ENCODE measurements around the gene FCAMR. TPM values are rescaled to one million over a fixed set of nuclear protein-coding genes. Genes with fewer than 3 reads are reported as not detected.

FCAMR gene
- total RNA-seq, 1 experiment from 2014 or later = not detected

DNA sequence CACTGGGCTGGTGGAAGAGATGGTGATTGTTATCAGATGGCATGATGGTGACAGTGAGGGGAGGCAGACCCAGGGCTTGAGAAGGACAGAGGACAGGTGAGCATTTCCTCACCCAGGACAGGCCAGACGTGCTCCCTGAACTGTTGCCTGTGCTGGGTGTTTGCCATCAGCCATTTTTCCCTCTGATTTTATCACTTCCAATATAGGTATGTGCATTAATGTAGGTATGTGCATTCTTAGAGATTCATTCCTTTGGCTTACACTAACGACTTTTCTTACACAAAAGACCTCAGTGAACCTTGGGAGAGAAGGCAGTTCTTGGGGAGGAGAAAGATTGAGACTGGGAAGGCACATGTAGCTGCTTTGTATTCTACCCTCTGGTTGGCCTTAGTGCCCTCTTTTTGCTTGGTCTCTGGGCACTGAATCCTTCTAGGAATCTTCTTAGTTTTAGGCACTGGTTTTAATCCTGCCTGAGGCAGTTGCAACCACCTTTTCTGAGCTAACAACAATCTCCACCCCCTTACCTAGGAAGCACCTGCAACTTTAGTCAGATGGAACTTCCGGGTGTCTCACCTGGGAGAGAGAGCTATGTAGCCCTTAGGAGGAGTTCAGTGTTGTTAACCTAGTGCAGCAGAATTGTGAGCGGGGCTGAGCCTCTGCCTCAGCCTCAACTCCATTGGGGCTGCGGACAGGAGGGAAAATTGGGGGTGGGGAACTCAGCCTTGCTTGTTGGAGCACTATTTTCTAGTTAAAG lies 31.4 kb upstream of the FCAMR start:
- TF ChIP-seq, protein P1, sequence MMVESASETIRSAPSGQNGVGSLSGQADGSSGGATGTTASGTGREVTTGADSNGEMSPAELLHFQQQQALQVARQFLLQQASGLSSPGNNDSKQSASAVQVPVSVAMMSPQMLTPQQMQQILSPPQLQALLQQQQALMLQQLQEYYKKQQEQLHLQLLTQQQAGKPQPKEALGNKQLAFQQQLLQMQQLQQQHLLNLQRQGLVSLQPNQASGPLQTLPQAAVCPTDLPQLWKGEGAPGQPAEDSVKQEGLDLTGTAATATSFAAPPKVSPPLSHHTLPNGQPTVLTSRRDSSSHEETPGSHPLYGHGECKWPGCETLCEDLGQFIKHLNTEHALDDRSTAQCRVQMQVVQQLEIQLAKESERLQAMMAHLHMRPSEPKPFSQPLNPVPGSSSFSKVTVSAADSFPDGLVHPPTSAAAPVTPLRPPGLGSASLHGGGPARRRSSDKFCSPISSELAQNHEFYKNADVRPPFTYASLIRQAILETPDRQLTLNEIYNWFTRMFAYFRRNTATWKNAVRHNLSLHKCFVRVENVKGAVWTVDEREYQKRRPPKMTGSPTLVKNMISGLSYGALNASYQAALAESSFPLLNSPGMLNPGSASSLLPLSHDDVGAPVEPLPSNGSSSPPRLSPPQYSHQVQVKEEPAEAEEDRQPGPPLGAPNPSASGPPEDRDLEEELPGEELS (CRISPR knock-in tag; IDR thresholded peaks at IDR 0.05) = no peak
- TF ChIP-seq MXD4 (CRISPR knock-in tag; IDR thresholded peaks at IDR 0.05; ENCODE audit: borderline replicate concordance) (no peak), NFYB (CRISPR knock-in tag; conservative IDR thresholded peaks at IDR 0.05; ENCODE audit: low read depth) (no peak), EMX1 (CRISPR knock-in tag; IDR thresholded peaks at IDR 0.05) (no peak)
- TF ChIP-seq, protein P2, sequence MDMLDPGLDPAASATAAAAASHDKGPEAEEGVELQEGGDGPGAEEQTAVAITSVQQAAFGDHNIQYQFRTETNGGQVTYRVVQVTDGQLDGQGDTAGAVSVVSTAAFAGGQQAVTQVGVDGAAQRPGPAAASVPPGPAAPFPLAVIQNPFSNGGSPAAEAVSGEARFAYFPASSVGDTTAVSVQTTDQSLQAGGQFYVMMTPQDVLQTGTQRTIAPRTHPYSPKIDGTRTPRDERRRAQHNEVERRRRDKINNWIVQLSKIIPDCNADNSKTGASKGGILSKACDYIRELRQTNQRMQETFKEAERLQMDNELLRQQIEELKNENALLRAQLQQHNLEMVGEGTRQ (CRISPR knock-in tag; IDR thresholded peaks at IDR 0.05) = no peak
- TF ChIP-seq, protein P3, sequence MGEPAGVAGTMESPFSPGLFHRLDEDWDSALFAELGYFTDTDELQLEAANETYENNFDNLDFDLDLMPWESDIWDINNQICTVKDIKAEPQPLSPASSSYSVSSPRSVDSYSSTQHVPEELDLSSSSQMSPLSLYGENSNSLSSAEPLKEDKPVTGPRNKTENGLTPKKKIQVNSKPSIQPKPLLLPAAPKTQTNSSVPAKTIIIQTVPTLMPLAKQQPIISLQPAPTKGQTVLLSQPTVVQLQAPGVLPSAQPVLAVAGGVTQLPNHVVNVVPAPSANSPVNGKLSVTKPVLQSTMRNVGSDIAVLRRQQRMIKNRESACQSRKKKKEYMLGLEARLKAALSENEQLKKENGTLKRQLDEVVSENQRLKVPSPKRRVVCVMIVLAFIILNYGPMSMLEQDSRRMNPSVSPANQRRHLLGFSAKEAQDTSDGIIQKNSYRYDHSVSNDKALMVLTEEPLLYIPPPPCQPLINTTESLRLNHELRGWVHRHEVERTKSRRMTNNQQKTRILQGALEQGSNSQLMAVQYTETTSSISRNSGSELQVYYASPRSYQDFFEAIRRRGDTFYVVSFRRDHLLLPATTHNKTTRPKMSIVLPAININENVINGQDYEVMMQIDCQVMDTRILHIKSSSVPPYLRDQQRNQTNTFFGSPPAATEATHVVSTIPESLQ (CRISPR knock-in tag; IDR thresholded peaks at IDR 0.05) = no peak
- TF ChIP-seq, protein P4, sequence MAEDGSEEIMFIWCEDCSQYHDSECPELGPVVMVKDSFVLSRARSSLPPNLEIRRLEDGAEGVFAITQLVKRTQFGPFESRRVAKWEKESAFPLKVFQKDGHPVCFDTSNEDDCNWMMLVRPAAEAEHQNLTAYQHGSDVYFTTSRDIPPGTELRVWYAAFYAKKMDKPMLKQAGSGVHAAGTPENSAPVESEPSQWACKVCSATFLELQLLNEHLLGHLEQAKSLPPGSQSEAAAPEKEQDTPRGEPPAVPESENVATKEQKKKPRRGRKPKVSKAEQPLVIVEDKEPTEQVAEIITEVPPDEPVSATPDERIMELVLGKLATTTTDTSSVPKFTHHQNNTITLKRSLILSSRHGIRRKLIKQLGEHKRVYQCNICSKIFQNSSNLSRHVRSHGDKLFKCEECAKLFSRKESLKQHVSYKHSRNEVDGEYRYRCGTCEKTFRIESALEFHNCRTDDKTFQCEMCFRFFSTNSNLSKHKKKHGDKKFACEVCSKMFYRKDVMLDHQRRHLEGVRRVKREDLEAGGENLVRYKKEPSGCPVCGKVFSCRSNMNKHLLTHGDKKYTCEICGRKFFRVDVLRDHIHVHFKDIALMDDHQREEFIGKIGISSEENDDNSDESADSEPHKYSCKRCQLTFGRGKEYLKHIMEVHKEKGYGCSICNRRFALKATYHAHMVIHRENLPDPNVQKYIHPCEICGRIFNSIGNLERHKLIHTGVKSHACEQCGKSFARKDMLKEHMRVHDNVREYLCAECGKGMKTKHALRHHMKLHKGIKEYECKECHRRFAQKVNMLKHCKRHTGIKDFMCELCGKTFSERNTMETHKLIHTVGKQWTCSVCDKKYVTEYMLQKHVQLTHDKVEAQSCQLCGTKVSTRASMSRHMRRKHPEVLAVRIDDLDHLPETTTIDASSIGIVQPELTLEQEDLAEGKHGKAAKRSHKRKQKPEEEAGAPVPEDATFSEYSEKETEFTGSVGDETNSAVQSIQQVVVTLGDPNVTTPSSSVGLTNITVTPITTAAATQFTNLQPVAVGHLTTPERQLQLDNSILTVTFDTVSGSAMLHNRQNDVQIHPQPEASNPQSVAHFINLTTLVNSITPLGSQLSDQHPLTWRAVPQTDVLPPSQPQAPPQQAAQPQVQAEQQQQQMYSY (CRISPR knock-in tag; IDR thresholded peaks at IDR 0.05) = no peak
- TF ChIP-seq, protein P5, sequence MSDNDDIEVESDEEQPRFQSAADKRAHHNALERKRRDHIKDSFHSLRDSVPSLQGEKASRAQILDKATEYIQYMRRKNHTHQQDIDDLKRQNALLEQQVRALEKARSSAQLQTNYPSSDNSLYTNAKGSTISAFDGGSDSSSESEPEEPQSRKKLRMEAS (CRISPR knock-in tag; IDR thresholded peaks at IDR 0.05) = no peak
- H3K4me3 Mint-ChIP-seq = no peak overlapping the region
- no peak for DNase-seq (ENCODE audit: low spot score)
- peaks cover 2% of the 10 kb centered on the region; the same call in 1 of the 2 replicates for H3K27me3 Mint-ChIP-seq (ENCODE audit: low read depth)
- no peak overlapping the region for H3K27ac Mint-ChIP-seq
- H3K4me1 Mint-ChIP-seq = peaks cover 18% of the 10 kb centered on the region
- H3K36me3 Mint-ChIP-seq = no peaks in the 10 kb centered on the region
- no peaks in the 10 kb centered on the region for H3K9me3 Mint-ChIP-seq
- no peak for ATAC-seq
- CTCF ChIA-PET = no interaction called here
- POLR2A ChIA-PET = no interaction called here

DNA sequence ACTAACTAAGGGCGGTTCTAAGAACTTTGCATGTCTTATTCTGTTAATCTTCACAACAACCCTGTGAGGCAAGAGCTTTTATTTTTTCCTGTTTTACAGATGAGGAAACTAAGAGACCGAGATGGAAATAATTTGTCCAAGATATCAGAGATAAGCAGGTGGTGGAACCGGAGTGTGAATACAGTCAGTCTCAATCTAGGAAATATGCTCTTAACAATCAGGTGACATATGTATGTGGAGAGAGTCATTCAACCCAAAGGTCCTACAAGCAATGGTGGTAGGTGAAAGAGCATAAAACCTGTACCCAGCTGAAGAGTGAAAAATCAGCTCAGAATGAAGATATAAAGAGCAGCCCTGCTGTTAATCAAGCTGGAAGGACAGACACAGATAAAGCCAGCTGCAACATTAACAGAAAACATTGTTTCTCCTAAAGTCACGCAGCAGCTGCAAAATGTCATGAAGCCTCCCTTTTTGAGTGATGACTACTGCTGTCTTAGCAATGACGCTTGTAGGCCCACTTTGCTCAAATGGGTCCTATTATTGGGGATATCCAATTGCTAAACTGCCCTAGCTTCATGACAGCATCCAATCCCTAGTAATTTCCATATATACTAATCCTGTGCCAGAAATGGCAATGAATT lies 30.5 kb upstream of the FCAMR start:
- ChIA-PET POLR2A (no interaction called here), CTCF (interaction anchor here (0.7 kb wide), 1 partner anchor 15 kb away, joined by 3 read pairs; no protein-coding TSS in a partner anchor)
- Mint-ChIP-seq H3K36me3 (no peaks in the 10 kb centered on the region), H3K9me3 (no peaks in the 10 kb centered on the region), H3K27me3 (ENCODE audit: low read depth) (peaks cover 2% of the 10 kb centered on the region; the same call in 1 of the 2 replicates), H3K4me1 (peaks cover 18% of the 10 kb centered on the region), H3K27ac (no peak overlapping the region), H3K4me3 (no peak overlapping the region)
- DNase-seq (ENCODE audit: low spot score) (no peak), ATAC-seq (no peak)
- TF ChIP-seq, protein P6, sequence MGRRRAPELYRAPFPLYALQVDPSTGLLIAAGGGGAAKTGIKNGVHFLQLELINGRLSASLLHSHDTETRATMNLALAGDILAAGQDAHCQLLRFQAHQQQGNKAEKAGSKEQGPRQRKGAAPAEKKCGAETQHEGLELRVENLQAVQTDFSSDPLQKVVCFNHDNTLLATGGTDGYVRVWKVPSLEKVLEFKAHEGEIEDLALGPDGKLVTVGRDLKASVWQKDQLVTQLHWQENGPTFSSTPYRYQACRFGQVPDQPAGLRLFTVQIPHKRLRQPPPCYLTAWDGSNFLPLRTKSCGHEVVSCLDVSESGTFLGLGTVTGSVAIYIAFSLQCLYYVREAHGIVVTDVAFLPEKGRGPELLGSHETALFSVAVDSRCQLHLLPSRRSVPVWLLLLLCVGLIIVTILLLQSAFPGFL (CRISPR knock-in tag; IDR thresholded peaks at IDR 0.05; ENCODE audit: borderline replicate concordance) = no peak
- TF ChIP-seq CREM (CRISPR knock-in tag; IDR thresholded peaks at IDR 0.05) = no peak
- TF ChIP-seq, protein P1 (CRISPR knock-in tag; IDR thresholded peaks at IDR 0.05) = no peak
- TF ChIP-seq NFE2L1 (CRISPR knock-in tag; IDR thresholded peaks at IDR 0.05) = no peak
- no peak for TF ChIP-seq NFYB (CRISPR knock-in tag; conservative IDR thresholded peaks at IDR 0.05; ENCODE audit: low read depth)
- TF ChIP-seq RORB (CRISPR knock-in tag; IDR thresholded peaks at IDR 0.05) = no peak
- TF ChIP-seq, protein P2 (CRISPR knock-in tag; IDR thresholded peaks at IDR 0.05) = no peak
- TF ChIP-seq CBFB (CRISPR knock-in tag; IDR thresholded peaks at IDR 0.05; ENCODE audit: low read depth) = no peak
- no peak for TF ChIP-seq NR3C1 (CRISPR knock-in tag; conservative IDR thresholded peaks at IDR 0.05; ENCODE audit: low read depth)
- no peak for TF ChIP-seq OVOL2 (CRISPR knock-in tag; IDR thresholded peaks at IDR 0.05; ENCODE audit: borderline replicate concordance)
- no peak for TF ChIP-seq NFATC4 (CRISPR knock-in tag; IDR thresholded peaks at IDR 0.05)
- no peak for TF ChIP-seq ELF4 (CRISPR knock-in tag; IDR thresholded peaks at IDR 0.05; ENCODE audit: low read depth)
- no peak for TF ChIP-seq FOXJ3 (CRISPR knock-in tag; IDR thresholded peaks at IDR 0.05; ENCODE audit: borderline replicate concordance)
- TF ChIP-seq FOXP1 (CRISPR knock-in tag; IDR thresholded peaks at IDR 0.05; ENCODE audit: borderline replicate concordance) = no peak
- TF ChIP-seq NR2C2 (CRISPR knock-in tag; IDR thresholded peaks at IDR 0.05) = no peak

Data from WTC11 (cell line).